SK-N-SH treated with all-trans-retinoic acid at 6 μM for 48 hours (cell line): ENCODE data around the gene SLC30A5.

Experiments used
- RARB ChIP-seq: fragments of 250-450 bp; sonication (Bioruptor Pico); IDR thresholded peaks from 2 replicates; pipeline ENCODE4 v1.8.0; 2021; ENCODE audit warnings: mild to moderate bottlenecking, moderate library complexity
- TCF4 ChIP-seq: fragments of 250-450 bp; sonication (Bioruptor Pico); IDR thresholded peaks from 2 replicates; pipeline ENCODE4 v1.8.0; 2021; ENCODE audit warnings: mild to moderate bottlenecking, moderate library complexity, borderline replicate concordance

GRCh38 chr5:69156456-69156855, 62.6 kb downstream of the SLC30A5 start:
- no peak for TF ChIP-seq TCF4
- TF ChIP-seq RARB = no peak
